GM12874 (cell line): ENCODE results near the gene ACBD4.

Experiments used
- CTCF ChIP-seq: IDR thresholded peaks from 2 replicates; pipeline ENCODE4 v1.5.1; 2011; ENCODE audit warnings: low read depth, mild to moderate bottlenecking, control low read depth, low read length, moderate library complexity; ENCODE audit not compliant: insufficient read depth

Gene ACBD4

GRCh38 chr17:45130681-45131615, 4.5 kb upstream of the ACBD4 start:
- no peak for TF ChIP-seq CTCF

GRCh38 chr17:45131616-45132319, 3.7 kb upstream of the ACBD4 start:
- peak; percentile 81 for TF ChIP-seq CTCF

GRCh38 chr17:45132320-45132571, 3.2 kb upstream of the ACBD4 start, which contains the start of gene PLCD3:
Gene PLCD3, minus strand, starts transcription at chr17:45132515. Its CDS starts 105 bp downstream, at chr17:45132410.
- TF ChIP-seq CTCF, result no peak

GRCh38 chr17:45132572-45133463, 2.7 kb upstream of the ACBD4 start:
- TF ChIP-seq CTCF, result peak; percentile 95

- no peak for TF ChIP-seq CTCF
Observed at GRCh38 chr17:45135978-45136791, 698 bp downstream of the ACBD4 start.

- TF ChIP-seq CTCF, result no peak
Observed at GRCh38 chr17:45136846-45137560, 1.5 kb downstream of the ACBD4 start.
